Inferior parietal cortex (tissue), 1 donor: ENCODE results near the gene PPTC7.
"Not testable (repeated sequence)": the region's sequence is repeated elsewhere in the genome, so short reads cannot be mapped to it uniquely, and the experiment has no call there.

Experiments
- DNase-seq: peaks from one replicate; pipeline ENCODE4 v3.0.0-alpha.2; 2016; ENCODE audit errors: extremely low spot score

PPTC7 gene

GRCh38 chr12:110561471-110562201, 21.5 kb downstream of the PPTC7 start:
- no peak for DNase-seq

DNA sequence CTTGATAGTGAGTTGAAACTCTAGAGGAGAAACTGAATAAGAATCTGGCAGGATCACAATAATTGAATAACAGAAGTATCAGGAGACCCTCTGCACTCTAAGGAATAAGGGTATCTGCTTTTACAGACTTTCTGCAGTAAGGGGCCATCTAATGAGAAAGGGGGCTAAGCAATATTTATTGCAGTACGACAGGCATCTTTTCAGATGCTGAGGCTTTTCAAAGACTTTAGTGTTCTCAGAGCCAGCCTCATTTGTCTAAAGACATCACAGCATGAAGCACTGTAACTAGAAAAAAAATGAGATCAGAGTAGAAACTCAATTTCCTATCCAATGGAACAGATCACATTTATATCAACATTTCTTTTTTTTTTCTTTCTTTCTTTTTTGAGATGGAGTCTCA, 22.2 kb downstream of the PPTC7 start:
- no peak for DNase-seq

GRCh38 chr12:110560048-110560447, 23.1 kb downstream of the PPTC7 start:
- DNase-seq, result no peak

DNA sequence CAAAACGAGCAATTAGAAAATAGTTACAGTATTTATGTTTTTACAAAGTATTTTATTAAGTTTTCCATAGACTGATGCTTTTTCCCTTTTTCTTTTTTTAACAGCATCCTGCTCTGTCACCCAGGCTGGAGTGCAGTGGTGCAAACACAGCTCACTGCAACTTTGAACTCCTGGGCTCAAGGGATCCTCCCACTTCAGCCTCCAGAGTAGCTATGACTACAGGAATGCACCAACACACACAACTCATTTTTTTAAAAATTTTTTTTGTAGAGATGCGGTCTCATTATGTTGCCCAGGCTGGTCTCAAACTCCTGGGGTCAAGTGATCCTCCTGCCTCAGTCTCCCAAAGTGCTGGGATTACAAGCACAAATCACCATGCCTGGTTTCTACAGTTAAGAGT, 24.2 kb downstream of the PPTC7 start:
- DNase-seq, result not testable (repeated sequence)

DNA sequence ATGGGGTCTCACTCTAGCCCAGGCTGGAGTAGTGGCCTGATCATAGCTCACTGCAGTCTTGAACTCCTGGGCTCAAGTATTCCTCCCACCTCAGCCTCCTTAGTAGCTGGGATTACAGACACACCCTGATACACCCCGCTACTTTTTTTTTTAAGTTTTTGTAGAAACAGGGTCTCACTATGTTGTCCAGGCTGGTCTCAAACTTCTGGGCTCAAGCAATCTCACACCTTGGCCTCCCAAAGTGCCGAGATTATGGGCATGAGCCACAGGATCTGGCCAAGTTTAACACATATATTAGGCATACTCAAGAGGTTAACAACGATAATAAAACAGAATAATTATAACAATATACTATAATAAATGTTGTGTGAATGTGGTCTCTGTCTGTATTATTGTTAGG, 25.8 kb downstream of the PPTC7 start:
- DNase-seq, result no peak

DNA sequence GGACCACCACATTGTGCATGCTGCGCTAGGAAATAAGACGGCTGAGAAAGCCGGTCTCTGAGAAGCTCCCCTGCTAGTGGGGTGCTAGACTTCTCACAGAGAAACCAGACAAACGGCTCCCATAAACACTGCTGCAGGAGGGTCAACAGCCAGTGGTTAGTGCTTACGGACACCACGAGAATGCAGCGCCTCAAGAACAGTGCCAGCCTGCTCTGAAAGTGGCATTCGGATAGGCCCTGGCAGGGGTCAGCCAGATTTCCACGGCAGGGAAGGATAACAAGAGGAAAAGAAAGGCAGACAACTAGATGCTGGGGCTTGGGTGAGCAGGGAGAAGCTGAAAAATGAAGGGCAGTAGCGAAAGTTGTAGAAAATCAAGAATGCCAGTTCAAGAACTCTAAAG, 26.4 kb downstream of the PPTC7 start:
- DNase-seq, result no peak

- DNase-seq, result no peak
These were observed 27.3 kb downstream of the PPTC7 start for GRCh38 chr12:110555577-110556406.

GRCh38 chr12:110554184-110554583, 28.9 kb downstream of the PPTC7 start:
- no peak for DNase-seq

GRCh38 chr12:110550981-110551380, 32.1 kb downstream of the PPTC7 start:
- DNase-seq, result no peak

GRCh38 chr12:110549716-110550115, 33.4 kb downstream of the PPTC7 start:
- DNase-seq, result no peak

DNA sequence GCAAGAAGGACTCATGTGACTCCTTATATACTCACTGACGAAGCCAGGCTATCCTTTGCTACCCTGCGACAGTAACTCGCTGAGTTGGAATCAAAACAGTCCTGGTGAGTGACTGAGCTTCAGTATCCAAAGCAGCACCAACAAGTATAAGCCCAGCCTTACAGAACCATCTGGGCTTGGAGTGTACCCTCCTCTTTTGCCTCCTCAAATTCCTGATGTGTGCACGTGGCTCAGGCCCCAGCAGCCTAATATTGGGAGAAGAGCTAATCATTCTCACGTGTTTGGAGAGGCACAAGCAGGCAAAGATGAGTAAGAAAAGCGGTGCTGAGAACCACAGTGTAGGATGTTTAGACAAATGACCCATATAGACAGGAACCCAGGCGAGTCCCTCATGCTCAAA, 34.4 kb downstream of the PPTC7 start:
- no peak for DNase-seq

DNA sequence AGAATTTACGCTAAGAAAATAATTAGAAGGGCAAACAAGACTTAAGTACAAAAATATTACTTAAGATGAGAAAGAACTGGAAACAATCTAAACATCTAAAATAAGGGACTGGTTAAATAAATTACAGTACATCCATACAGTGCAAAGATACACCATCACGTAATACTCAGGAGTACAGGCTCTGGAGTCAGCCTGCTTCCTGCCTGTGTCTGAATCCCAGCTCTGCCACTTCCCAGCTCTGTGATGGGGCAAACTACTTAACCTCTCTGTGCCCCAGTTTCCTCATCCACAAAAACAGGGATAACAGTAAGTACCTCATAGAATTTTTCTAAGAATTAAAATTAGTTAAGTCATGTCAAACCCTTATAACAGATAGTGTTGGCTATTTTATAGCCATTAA, 36.0 kb downstream of the PPTC7 start:
- DNase-seq, result no peak

DNA sequence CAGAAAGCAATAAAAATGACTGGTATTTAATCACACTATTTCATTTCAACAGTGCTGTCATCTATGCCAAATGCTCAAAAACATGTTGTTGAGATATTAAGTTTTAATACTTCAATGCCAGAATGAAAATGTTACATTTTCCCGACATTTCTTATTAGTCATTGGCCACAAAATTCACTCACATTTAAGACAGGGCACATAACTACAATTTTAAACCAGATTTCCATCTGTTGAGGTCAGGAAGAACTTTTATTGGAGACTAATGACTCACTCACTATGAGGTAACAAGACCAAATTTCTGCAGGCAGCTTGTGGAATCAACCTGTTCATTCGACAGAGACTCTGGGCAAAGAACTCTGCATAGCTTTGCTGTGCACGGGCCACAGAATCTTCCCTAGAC, 36.8 kb downstream of the PPTC7 start:
- DNase-seq, result no peak

DNA sequence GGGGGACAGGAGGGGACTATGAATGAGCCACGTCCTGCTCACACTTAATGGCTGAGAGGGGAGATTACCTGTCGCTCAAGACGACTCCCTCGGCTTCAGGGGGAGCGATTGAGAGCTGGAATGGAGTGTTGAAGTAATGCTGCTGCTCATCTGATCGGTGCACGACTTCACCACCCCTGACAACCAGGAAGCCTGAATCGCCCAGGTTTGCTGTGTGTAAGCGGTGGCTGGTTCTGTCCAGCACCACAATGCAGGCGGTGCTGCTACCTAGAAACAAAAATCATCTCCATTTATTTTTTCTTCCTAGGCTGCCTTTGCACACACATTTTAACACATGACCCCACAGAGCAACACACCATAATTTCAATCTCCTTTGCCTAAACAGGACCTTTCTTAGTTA, 37.3 kb downstream of the PPTC7 start:
- DNase-seq, result no peak

DNA sequence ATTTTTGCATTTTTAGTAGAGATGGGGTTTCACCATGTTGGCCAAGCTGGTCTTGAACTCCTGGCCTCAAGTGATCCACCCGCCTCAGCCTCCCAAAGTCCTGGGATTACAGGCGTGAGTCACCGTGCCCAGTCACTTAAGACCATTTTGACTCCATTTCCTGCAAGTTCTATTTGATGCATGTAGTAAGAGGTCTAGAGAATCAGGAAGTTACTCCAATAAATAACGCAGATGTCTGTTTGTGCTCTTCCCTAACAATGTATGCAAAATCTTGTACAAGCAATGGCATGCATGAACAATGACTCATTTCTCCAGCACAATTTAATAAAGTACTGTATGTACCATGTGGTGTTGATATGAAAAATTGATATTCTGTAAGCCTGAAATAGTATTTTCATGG, 37.9 kb downstream of the PPTC7 start:
- DNase-seq, result not testable (repeated sequence)

GRCh38 chr12:110543965-110544364, 39.2 kb downstream of the PPTC7 start:
- DNase-seq, result no peak

DNA sequence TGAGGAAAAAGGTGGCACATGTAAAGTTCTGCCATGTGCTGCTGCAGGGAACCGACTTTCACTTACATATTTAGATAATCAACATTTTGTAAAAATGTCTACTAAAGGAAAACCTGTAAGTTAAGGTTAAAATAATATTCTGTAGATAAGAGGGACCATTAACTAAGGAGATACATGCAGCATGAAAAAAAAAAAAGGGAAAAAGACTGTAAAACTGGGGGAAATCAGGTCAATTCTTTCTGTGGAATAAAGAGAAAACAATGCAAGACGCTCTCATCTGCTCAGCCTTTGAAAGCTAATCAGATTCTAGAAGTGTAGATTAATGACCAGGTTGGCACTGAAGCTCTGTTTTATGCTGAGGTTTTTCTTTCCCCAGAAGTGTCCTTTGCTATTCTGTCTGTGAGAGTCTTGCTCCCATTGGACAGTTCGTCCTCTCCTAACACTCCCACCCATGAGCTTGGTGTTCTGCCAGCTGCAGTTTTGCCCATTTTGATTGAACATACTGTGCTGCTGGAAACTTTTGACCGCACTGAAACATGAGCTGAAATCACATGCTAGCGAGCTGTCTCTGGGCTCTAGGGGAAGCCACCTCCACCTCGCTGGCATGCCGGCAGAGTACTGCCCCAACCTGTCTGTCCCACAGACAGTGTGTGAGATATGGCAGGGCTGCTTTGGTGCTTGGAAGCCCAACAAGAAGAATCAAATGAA, 39.7 kb downstream of the PPTC7 start:
- peak; percentile 65 for DNase-seq

GRCh38 chr12:110540048-110540447, 43.1 kb downstream of the PPTC7 start:
- no peak for DNase-seq

GRCh38 chr12:110538869-110539622, 44.1 kb downstream of the PPTC7 start:
- DNase-seq, result no peak

GRCh38 chr12:110537605-110538409, 45.3 kb downstream of the PPTC7 start:
- DNase-seq, result no peak
